H9 (cell line): Measurements from ENCODE around the gene EED. TPM values are rescaled to one million over a fixed set of nuclear protein-coding genes. Genes with fewer than 3 reads are reported as not detected.

ENCODE experiments used
- DNase-seq: peaks from one replicate; pipeline ENCODE4 v3.0.0-alpha.2; 2017
- H2AFZ ChIP-seq: one replicate; pipeline ENCODE4 v1.6.1; 2013; ENCODE audit warnings: mild to moderate bottlenecking, low read length, control low read depth, moderate library complexity
- H2AK5ac ChIP-seq: 2 replicates; pipeline ENCODE4 v1.6.1; 2013; ENCODE audit warnings: low read length, control low read depth, mixed read lengths; ENCODE audit not compliant: insufficient read length
- H2BK120ac ChIP-seq: one replicate; pipeline ENCODE4 v1.6.1; 2013; ENCODE audit warnings: low read depth, mild to moderate bottlenecking, low read length, control low read depth, inconsistent platforms; ENCODE audit not compliant: poor library complexity, severe bottlenecking
- H2BK12ac ChIP-seq: 2 replicates; pipeline ENCODE4 v1.6.1; 2013; ENCODE audit warnings: low read length, control low read depth, mixed read lengths, low read depth; ENCODE audit not compliant: insufficient read length
- H2BK15ac ChIP-seq: 2 replicates; pipeline ENCODE4 v1.6.1; 2013; ENCODE audit warnings: low read depth, low read length, control low read depth
- H2BK20ac ChIP-seq: one replicate; pipeline ENCODE4 v1.6.1; 2013; ENCODE audit warnings: low read depth, mild to moderate bottlenecking, low read length, control low read depth, inconsistent platforms; ENCODE audit not compliant: poor library complexity, severe bottlenecking
- H2BK5ac ChIP-seq: 2 replicates; pipeline ENCODE4 v1.6.1; 2013; ENCODE audit warnings: low read length, control low read depth, mixed read lengths; ENCODE audit not compliant: insufficient read length
- H3K14ac ChIP-seq: 2 replicates; pipeline ENCODE4 v1.6.1; 2013; ENCODE audit warnings: low read length, control low read depth; ENCODE audit not compliant: insufficient read depth
- H3K18ac ChIP-seq: 2 replicates; pipeline ENCODE4 v1.6.1; 2013; ENCODE audit warnings: low read depth, mild to moderate bottlenecking, mixed read lengths, low read length, control low read depth; ENCODE audit not compliant: insufficient read length
- H3K23ac ChIP-seq: 2 replicates; pipeline ENCODE4 v1.6.1; 2013; ENCODE audit warnings: low read length, control low read depth, mixed read lengths, low read depth; ENCODE audit not compliant: insufficient read length
- H3K23me2 ChIP-seq: 2 replicates; pipeline ENCODE4 v1.6.1; 2013; ENCODE audit warnings: low read depth, mild to moderate bottlenecking, mixed read lengths, low read length, control low read depth; ENCODE audit not compliant: insufficient read length, poor library complexity, severe bottlenecking
- H3K27ac ChIP-seq: 2 replicates; pipeline ENCODE4 v1.5.1; 2013; ENCODE audit warnings: low read length, control low read depth, mixed read lengths, low read depth; ENCODE audit not compliant: insufficient read length
- H3K27me3 ChIP-seq: 2 replicates; pipeline ENCODE4 v1.6.1; 2013; ENCODE audit warnings: low read length, control low read depth, inconsistent platforms; ENCODE audit not compliant: insufficient read depth
- H3K4ac ChIP-seq: 2 replicates; pipeline ENCODE4 v1.6.1; 2013; ENCODE audit warnings: low read depth, mild to moderate bottlenecking, control low read depth, inconsistent platforms, low read length, moderate library complexity
- H3K4me1 ChIP-seq: 2 replicates; pipeline ENCODE4 v1.6.1; 2013; ENCODE audit warnings: low read length, control low read depth, inconsistent platforms; ENCODE audit not compliant: insufficient read depth
- H3K4me2 ChIP-seq: 2 replicates; pipeline ENCODE4 v1.6.1; 2013; ENCODE audit warnings: low read length, control low read depth, mixed read lengths; ENCODE audit not compliant: insufficient read length, insufficient read depth
- H3K56ac ChIP-seq: 2 replicates; pipeline ENCODE4 v1.6.1; 2013; ENCODE audit warnings: low read depth, mild to moderate bottlenecking, mixed read lengths, low read length, control low read depth; ENCODE audit not compliant: insufficient read length
- H3K79me1 ChIP-seq: 2 replicates; pipeline ENCODE4 v1.6.1; 2013; ENCODE audit warnings: low read depth, mild to moderate bottlenecking, moderate library complexity, low read length, control low read depth, inconsistent platforms; ENCODE audit not compliant: insufficient read depth, poor library complexity, severe bottlenecking
- H3K79me2 ChIP-seq: 2 replicates; pipeline ENCODE4 v1.6.1; 2013; ENCODE audit warnings: low read length, control low read depth, inconsistent platforms; ENCODE audit not compliant: insufficient read depth
- H3K9ac ChIP-seq: 2 replicates; pipeline ENCODE4 v1.6.1; 2013; ENCODE audit warnings: low read length, control low read depth, mixed read lengths; ENCODE audit not compliant: insufficient read length; ENCODE audit errors: extremely low read depth
- H3K9me3 ChIP-seq: one replicate; pipeline ENCODE4 v1.6.1; 2013; ENCODE audit warnings: low read depth, low read length, inconsistent platforms; ENCODE audit not compliant: control insufficient read depth
- H3T11ph ChIP-seq: one replicate; pipeline ENCODE4 v1.6.1; 2013; ENCODE audit warnings: mild to moderate bottlenecking, low read length, control low read depth, inconsistent platforms
- H4K20me1 ChIP-seq: one replicate; pipeline ENCODE4 v1.6.1; 2013; ENCODE audit not compliant: control insufficient read depth, insufficient read length, insufficient read depth
- H4K5ac ChIP-seq: 2 replicates; pipeline ENCODE4 v1.6.1; 2013; ENCODE audit warnings: low read depth, mild to moderate bottlenecking, mixed read lengths, low read length, control low read depth; ENCODE audit not compliant: insufficient read length
- H4K8ac ChIP-seq: replicated peaks from 2 replicates; pipeline ENCODE4 v1.6.1; 2013; ENCODE audit warnings: low read length, control low read depth, mixed read lengths, low read depth; ENCODE audit not compliant: insufficient read length
- H4K91ac ChIP-seq: 2 replicates; pipeline ENCODE4 v1.6.1; 2013; ENCODE audit warnings: low read depth, mild to moderate bottlenecking, moderate library complexity, mixed read lengths, low read length, control low read depth; ENCODE audit not compliant: insufficient read length
- H3K27ac Mint-ChIP-seq, 3 experiments: 2 replicates in 2 of 3; 3 replicates in 1 of 3; pipeline ENCODE4 v1.8.0; 2020 to 2021; ENCODE audit warnings: mixed read lengths in 3 of 3, mild to moderate bottlenecking in 1 of 3, moderate library complexity in 1 of 3
- H3K27me3 Mint-ChIP-seq: 2 replicates; pipeline ENCODE4 v1.8.0; 2021; ENCODE audit warnings: low read depth, mild to moderate bottlenecking, moderate library complexity, mixed read lengths
- H3K36me3 Mint-ChIP-seq, 3 experiments: 2 replicates in 2 of 3; 3 replicates in 1 of 3; pipeline ENCODE4 v1.8.0; 2020 to 2021; ENCODE audit warnings: low read depth in 3 of 3, mixed read lengths in 3 of 3; ENCODE audit not compliant: insufficient read depth in 1 of 3
- H3K4me1 Mint-ChIP-seq, 2 experiments: 2 replicates each; pipeline ENCODE4 v1.8.0; 2020; ENCODE audit warnings: mixed read lengths in 2 of 2
- H3K4me3 Mint-ChIP-seq, 2 experiments: 2 replicates in 1 of 2; 3 replicates in 1 of 2; pipeline ENCODE4 v1.8.0; 2020 to 2021; ENCODE audit warnings: mild to moderate bottlenecking in 2 of 2, mixed read lengths in 2 of 2, moderate library complexity in 1 of 2
- H3K9me3 Mint-ChIP-seq, 2 experiments: 2 replicates in 1 of 2; 3 replicates in 1 of 2; pipeline ENCODE4 v1.8.0; 2020; ENCODE audit warnings: mild to moderate bottlenecking in 2 of 2, mixed read lengths in 2 of 2, moderate library complexity in 1 of 2
- WGBS: extraction: QIAGEN DNeasy Blood & Tissue Kit; methylation state at CpG from one replicate; pipeline ENCODE4 v1.1.7; 2013; ENCODE audit warnings: missing lambda C conversion rate, low lambda C conversion rate, mixed read lengths; ENCODE audit not compliant: insufficient read length; ENCODE audit errors: extremely low coverage; 5-methylcytosine and 5-hydroxymethylcytosine counted together
- total RNA-seq: library from RNA; stranded (reverse); gene quantifications from 2 replicates; pipeline ENCODE4 v1.2.1, GENCODE V29; 2021
- TF ChIP-seq, protein P1 (sequence below): fragments of 200-600 bp; sonication (generic); conservative IDR thresholded peaks from 3 replicates; pipeline ENCODE4 v1.8.0; 2021; ENCODE audit warnings: antibody characterized with exemption, mild to moderate bottlenecking

Gene EED
- total RNA-seq, 1 experiment from 2014 or later: 34.1 TPM

DNA sequence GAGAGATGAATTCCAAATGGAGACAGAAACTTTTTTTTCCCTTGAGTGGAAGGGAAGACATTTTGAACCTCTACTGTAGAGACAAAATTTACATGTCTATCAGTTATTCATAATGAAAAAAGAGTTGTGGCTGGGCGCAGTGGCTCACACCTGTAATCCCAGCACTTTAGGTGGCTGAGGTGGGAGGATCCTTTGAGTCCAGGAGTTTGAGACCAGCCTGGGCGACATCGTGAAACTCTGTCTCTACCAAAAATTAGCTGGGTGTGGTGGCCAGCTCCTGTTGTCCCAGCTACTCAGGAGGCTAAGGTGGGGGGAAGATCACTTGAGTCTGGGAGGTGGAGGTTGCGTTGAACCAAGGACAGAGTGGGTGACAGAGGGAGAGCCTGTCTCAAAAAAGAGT lies 4.1 kb downstream of the EED start:
- Mint-ChIP-seq H3K27me3 (no peaks in the 10 kb centered on the region), H3K9me3 (no peaks in the 10 kb centered on the region), H3K36me3 (peaks cover 3 to 11% (median 9%) of the 10 kb centered on the region in 3 experiments; a peak in 4 of 7 replicates), H3K4me1 (peaks cover 38 to 39% of the 10 kb centered on the region in 2 experiments), H3K4me3 (peak overlapping the region in 1 of 2 experiments; percentile 54; a peak in 2 of 5 replicates), H3K27ac (peak overlapping the region in 2 of 3 experiments; percentile 80 to 87; a peak in 4 of 7 replicates)
- Histone ChIP-seq H2AFZ (no peak overlapping the region), H3K4ac (no peak overlapping the region), H4K91ac (no peak overlapping the region), H2BK5ac (no peak overlapping the region), H3K56ac (no peak overlapping the region), H2BK12ac (no peak overlapping the region), H3K14ac (no peak overlapping the region), H3K9ac (no peak overlapping the region), H3K27me3 (no peaks in the 10 kb centered on the region), H3K4me1 (peaks cover 5% of the 10 kb centered on the region; the same call in 1 of the 2 replicates), H3K79me2 (peaks cover 11% of the 10 kb centered on the region; the same call in 1 of the 2 replicates), H3K4me2 (no peak overlapping the region), H4K8ac (no peak overlapping the region), H3K18ac (no peak overlapping the region), H2AK5ac (no peak overlapping the region), H2BK15ac (no peak overlapping the region), H3T11ph (no peak overlapping the region), H3K23ac (no peak overlapping the region), H4K5ac (no peak overlapping the region), H3K27ac (no peak overlapping the region), H2BK120ac (no peak overlapping the region), H4K20me1 (no peaks in the 10 kb centered on the region), H3K9me3 (no peaks in the 10 kb centered on the region), H3K79me1 (peaks cover 5% of the 10 kb centered on the region), H2BK20ac (no peak overlapping the region), H3K23me2 (no peaks in the 10 kb centered on the region)
- TF ChIP-seq, protein P1, sequence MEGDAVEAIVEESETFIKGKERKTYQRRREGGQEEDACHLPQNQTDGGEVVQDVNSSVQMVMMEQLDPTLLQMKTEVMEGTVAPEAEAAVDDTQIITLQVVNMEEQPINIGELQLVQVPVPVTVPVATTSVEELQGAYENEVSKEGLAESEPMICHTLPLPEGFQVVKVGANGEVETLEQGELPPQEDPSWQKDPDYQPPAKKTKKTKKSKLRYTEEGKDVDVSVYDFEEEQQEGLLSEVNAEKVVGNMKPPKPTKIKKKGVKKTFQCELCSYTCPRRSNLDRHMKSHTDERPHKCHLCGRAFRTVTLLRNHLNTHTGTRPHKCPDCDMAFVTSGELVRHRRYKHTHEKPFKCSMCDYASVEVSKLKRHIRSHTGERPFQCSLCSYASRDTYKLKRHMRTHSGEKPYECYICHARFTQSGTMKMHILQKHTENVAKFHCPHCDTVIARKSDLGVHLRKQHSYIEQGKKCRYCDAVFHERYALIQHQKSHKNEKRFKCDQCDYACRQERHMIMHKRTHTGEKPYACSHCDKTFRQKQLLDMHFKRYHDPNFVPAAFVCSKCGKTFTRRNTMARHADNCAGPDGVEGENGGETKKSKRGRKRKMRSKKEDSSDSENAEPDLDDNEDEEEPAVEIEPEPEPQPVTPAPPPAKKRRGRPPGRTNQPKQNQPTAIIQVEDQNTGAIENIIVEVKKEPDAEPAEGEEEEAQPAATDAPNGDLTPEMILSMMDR: no peak
- WGBS: no CpG with 5 or more reads among the region's 4 CpGs
- DNase-seq: no peak
